Measurements from ENCODE around the gene CXCR6.
A peak's percentile ranks its signal among the peaks of the same experiment; 100 is the strongest.

CXCR6 gene

GRCh38 chr3:45978006-45978761 is 34.9 kb downstream of the CXCR6 start:
- Histone ChIP-seq H3K9ac (ENCODE audit: low read length) (no peak overlapping the region), H3K79me2 (ENCODE audit: control insufficient read depth, insufficient read depth, low read length, poor library complexity) (no peaks in the 10 kb centered on the region), H2BK12ac (ENCODE audit: low read length) (no peak overlapping the region), H2AFZ (ENCODE audit: insufficient read depth, low read length, poor library complexity) (no peak overlapping the region), H3K4me3 (ENCODE audit: low read depth, low read length) (no peak overlapping the region), H3K4me1 (ENCODE audit: control insufficient read depth in 1 of 2, insufficient read depth in 2 of 2, low read length in 2 of 2) (no peaks in the 10 kb centered on the region), H3K36me3 (ENCODE audit: control insufficient read depth in 1 of 2, insufficient read depth in 2 of 2, low read length in 2 of 2) (peaks cover 8 to 22% of the 10 kb centered on the region in 2 experiments), H3K14ac (ENCODE audit: low read length) (no peak overlapping the region), H3K4me2 (ENCODE audit: low read length) (no peak overlapping the region), H4K8ac (ENCODE audit: low read depth, low read length) (no peak overlapping the region), H4K91ac (ENCODE audit: low read depth, low read length) (no peak overlapping the region), H3K79me1 (ENCODE audit: low read length) (no peaks in the 10 kb centered on the region), H3K27ac (ENCODE audit: low read depth, low read length) (no peak overlapping the region), H3K27me3 (ENCODE audit: insufficient read depth, low read length) (no peaks in the 10 kb centered on the region), H2BK5ac (ENCODE audit: low read depth, low read length, poor library complexity) (no peak overlapping the region), H3K18ac (ENCODE audit: low read length) (no peak overlapping the region), H3K9me3 (ENCODE audit: insufficient read depth, low read depth, low read length) (no peaks in the 10 kb centered on the region), H2AK5ac (ENCODE audit: low read length) (no peak overlapping the region), H2BK120ac (ENCODE audit: insufficient read depth, low read length, poor library complexity) (no peak overlapping the region), H4K12ac (ENCODE audit: low read depth, low read length) (no peak overlapping the region), H3K23ac (ENCODE audit: low read length) (no peak overlapping the region), H3K4ac (ENCODE audit: low read depth, low read length) (no peak overlapping the region)
- DNase-seq, result peak; percentile 51 to 53
- no CpG with 5 or more reads among the region's 5 CpGs for WGBS (ENCODE audit: extremely low coverage, insufficient coverage, insufficient read length)

- H4K8ac ChIP-seq (ENCODE audit: low read depth, low read length), result no peak overlapping the region
- H3K4me2 ChIP-seq (ENCODE audit: low read length), result no peak overlapping the region
- no peak overlapping the region for H2BK12ac ChIP-seq (ENCODE audit: low read length)
- no peaks in the 10 kb centered on the region for H3K27me3 ChIP-seq (ENCODE audit: insufficient read depth, low read length)
- no peak overlapping the region for H3K27ac ChIP-seq (ENCODE audit: low read depth, low read length)
- no peaks in the 10 kb centered on the region for H3K4me1 ChIP-seq (ENCODE audit: control insufficient read depth in 1 of 2, insufficient read depth in 2 of 2, low read length in 2 of 2)
- H2AK5ac ChIP-seq (ENCODE audit: low read length), result no peak overlapping the region
- no peak overlapping the region for H3K23ac ChIP-seq (ENCODE audit: low read length)
- H3K4ac ChIP-seq (ENCODE audit: low read depth, low read length), result no peak overlapping the region
- no peak overlapping the region for H3K4me3 ChIP-seq (ENCODE audit: low read depth, low read length)
- no peaks in the 10 kb centered on the region for H3K9me3 ChIP-seq (ENCODE audit: insufficient read depth, low read depth, low read length)
- H2AFZ ChIP-seq (ENCODE audit: insufficient read depth, low read length, poor library complexity), result no peak overlapping the region
- no peak overlapping the region for H4K12ac ChIP-seq (ENCODE audit: low read depth, low read length)
- H2BK120ac ChIP-seq (ENCODE audit: insufficient read depth, low read length, poor library complexity), result no peak overlapping the region
- H3K14ac ChIP-seq (ENCODE audit: low read length), result no peak overlapping the region
- H4K91ac ChIP-seq (ENCODE audit: low read depth, low read length), result no peak overlapping the region
- no peak overlapping the region for H2BK5ac ChIP-seq (ENCODE audit: low read depth, low read length, poor library complexity)
- no CpG with 5 or more reads among the region's 4 CpGs for WGBS (ENCODE audit: extremely low coverage, insufficient coverage, insufficient read length)
- peaks cover 8 to 25% of the 10 kb centered on the region in 2 experiments for H3K36me3 ChIP-seq (ENCODE audit: control insufficient read depth in 1 of 2, insufficient read depth in 2 of 2, low read length in 2 of 2)
- no peak overlapping the region for H3K18ac ChIP-seq (ENCODE audit: low read length)
- peak; percentile 87 to 95 for DNase-seq
- H3K79me2 ChIP-seq (ENCODE audit: control insufficient read depth, insufficient read depth, low read length, poor library complexity), result no peaks in the 10 kb centered on the region
- no peak overlapping the region for H3K9ac ChIP-seq (ENCODE audit: low read length)
- no peaks in the 10 kb centered on the region for H3K79me1 ChIP-seq (ENCODE audit: low read length)
Observed at GRCh38 chr3:45979378-45979777, 36.1 kb downstream of the CXCR6 start.

- Histone ChIP-seq H3K79me1 (ENCODE audit: low read length) (no peaks in the 10 kb centered on the region), H3K4me2 (ENCODE audit: low read length) (no peak overlapping the region), H3K79me2 (ENCODE audit: control insufficient read depth, insufficient read depth, low read length, poor library complexity) (no peaks in the 10 kb centered on the region), H3K27ac (ENCODE audit: low read depth, low read length) (no peak overlapping the region), H3K4me1 (ENCODE audit: control insufficient read depth in 1 of 2, insufficient read depth in 2 of 2, low read length in 2 of 2) (no peaks in the 10 kb centered on the region), H2BK5ac (ENCODE audit: low read depth, low read length, poor library complexity) (no peak overlapping the region), H3K27me3 (ENCODE audit: insufficient read depth, low read length) (no peaks in the 10 kb centered on the region), H3K4me3 (ENCODE audit: low read depth, low read length) (no peak overlapping the region), H2AK5ac (ENCODE audit: low read length) (no peak overlapping the region), H3K23ac (ENCODE audit: low read length) (no peak overlapping the region), H3K9me3 (ENCODE audit: insufficient read depth, low read depth, low read length) (no peaks in the 10 kb centered on the region), H3K36me3 (ENCODE audit: control insufficient read depth in 1 of 2, insufficient read depth in 2 of 2, low read length in 2 of 2) (peaks cover 8 to 24% of the 10 kb centered on the region in 2 experiments), H3K4ac (ENCODE audit: low read depth, low read length) (no peak overlapping the region), H4K8ac (ENCODE audit: low read depth, low read length) (no peak overlapping the region), H3K18ac (ENCODE audit: low read length) (no peak overlapping the region), H2AFZ (ENCODE audit: insufficient read depth, low read length, poor library complexity) (no peak overlapping the region), H2BK12ac (ENCODE audit: low read length) (no peak overlapping the region), H3K9ac (ENCODE audit: low read length) (no peak overlapping the region), H3K14ac (ENCODE audit: low read length) (no peak overlapping the region), H2BK120ac (ENCODE audit: insufficient read depth, low read length, poor library complexity) (no peak overlapping the region), H4K91ac (ENCODE audit: low read depth, low read length) (no peak overlapping the region), H4K12ac (ENCODE audit: low read depth, low read length) (no peak overlapping the region)
- 100% methylated on average over 1 of the region's 7 CpGs for WGBS (ENCODE audit: extremely low coverage, insufficient coverage, insufficient read length)
- no peak for DNase-seq
Observed at GRCh38 chr3:45980229-45980813, 37.1 kb downstream of the CXCR6 start.

- Histone ChIP-seq H3K27me3 (ENCODE audit: insufficient read depth, low read length) (no peaks in the 10 kb centered on the region), H3K9ac (ENCODE audit: low read length) (no peak overlapping the region), H4K12ac (ENCODE audit: low read depth, low read length) (no peak overlapping the region), H3K27ac (ENCODE audit: low read depth, low read length) (no peak overlapping the region), H3K4me2 (ENCODE audit: low read length) (no peak overlapping the region), H3K18ac (ENCODE audit: low read length) (no peak overlapping the region), H2AK5ac (ENCODE audit: low read length) (no peak overlapping the region), H2AFZ (ENCODE audit: insufficient read depth, low read length, poor library complexity) (no peak overlapping the region), H3K4me1 (ENCODE audit: control insufficient read depth in 1 of 2, insufficient read depth in 2 of 2, low read length in 2 of 2) (no peaks in the 10 kb centered on the region), H4K91ac (ENCODE audit: low read depth, low read length) (no peak overlapping the region), H3K4me3 (ENCODE audit: low read depth, low read length) (no peak overlapping the region), H3K36me3 (ENCODE audit: control insufficient read depth in 1 of 2, insufficient read depth in 2 of 2, low read length in 2 of 2) (peaks cover 8 to 24% of the 10 kb centered on the region in 2 experiments), H2BK120ac (ENCODE audit: insufficient read depth, low read length, poor library complexity) (no peak overlapping the region), H3K4ac (ENCODE audit: low read depth, low read length) (no peak overlapping the region), H3K9me3 (ENCODE audit: insufficient read depth, low read depth, low read length) (no peaks in the 10 kb centered on the region), H3K23ac (ENCODE audit: low read length) (no peak overlapping the region), H2BK12ac (ENCODE audit: low read length) (no peak overlapping the region), H2BK5ac (ENCODE audit: low read depth, low read length, poor library complexity) (no peak overlapping the region), H4K8ac (ENCODE audit: low read depth, low read length) (no peak overlapping the region), H3K79me2 (ENCODE audit: control insufficient read depth, insufficient read depth, low read length, poor library complexity) (no peaks in the 10 kb centered on the region), H3K79me1 (ENCODE audit: low read length) (no peaks in the 10 kb centered on the region), H3K14ac (ENCODE audit: low read length) (no peak overlapping the region)
- DNase-seq, result no peak
- WGBS (ENCODE audit: extremely low coverage, insufficient coverage, insufficient read length), result no CpG with 5 or more reads among the region's 2 CpGs
Observed at GRCh38 chr3:45980819-45981218, 37.6 kb downstream of the CXCR6 start.
